Measurements from ENCODE around the gene FAM117A.

FAM117A gene

DNA sequence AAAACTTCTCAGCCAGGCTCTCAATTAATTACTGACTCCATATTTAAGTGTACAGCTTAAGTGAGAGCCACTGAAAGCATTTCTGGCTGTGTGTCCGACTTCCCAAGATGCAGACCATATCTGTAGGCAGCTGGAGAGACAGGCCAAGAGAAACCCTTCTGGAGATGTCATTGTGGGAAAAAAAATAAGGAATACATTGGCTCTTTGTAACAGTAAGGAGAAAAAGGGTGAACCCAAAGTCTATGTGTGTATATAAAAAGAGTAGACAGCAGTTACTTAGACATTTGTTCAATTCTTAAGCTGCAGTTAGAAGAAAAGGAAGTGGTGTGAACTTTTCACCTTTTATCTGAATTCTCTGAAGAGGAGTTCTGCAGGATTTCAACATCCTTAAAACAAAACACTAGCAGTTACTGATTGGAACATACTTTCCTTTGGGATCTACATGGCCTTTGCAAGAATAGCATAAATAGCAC is 21.7 kb downstream of the FAM117A start:
- H3K4me3 ChIP-seq (ENCODE audit: low read depth in 1 of 2, low read length in 2 of 2) = peak overlapping the region in 1 of 2 experiments; percentile 46; a peak in 2 of 4 replicates
- TF ChIP-seq, protein P1, sequence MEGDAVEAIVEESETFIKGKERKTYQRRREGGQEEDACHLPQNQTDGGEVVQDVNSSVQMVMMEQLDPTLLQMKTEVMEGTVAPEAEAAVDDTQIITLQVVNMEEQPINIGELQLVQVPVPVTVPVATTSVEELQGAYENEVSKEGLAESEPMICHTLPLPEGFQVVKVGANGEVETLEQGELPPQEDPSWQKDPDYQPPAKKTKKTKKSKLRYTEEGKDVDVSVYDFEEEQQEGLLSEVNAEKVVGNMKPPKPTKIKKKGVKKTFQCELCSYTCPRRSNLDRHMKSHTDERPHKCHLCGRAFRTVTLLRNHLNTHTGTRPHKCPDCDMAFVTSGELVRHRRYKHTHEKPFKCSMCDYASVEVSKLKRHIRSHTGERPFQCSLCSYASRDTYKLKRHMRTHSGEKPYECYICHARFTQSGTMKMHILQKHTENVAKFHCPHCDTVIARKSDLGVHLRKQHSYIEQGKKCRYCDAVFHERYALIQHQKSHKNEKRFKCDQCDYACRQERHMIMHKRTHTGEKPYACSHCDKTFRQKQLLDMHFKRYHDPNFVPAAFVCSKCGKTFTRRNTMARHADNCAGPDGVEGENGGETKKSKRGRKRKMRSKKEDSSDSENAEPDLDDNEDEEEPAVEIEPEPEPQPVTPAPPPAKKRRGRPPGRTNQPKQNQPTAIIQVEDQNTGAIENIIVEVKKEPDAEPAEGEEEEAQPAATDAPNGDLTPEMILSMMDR (IDR thresholded peaks at IDR 0.05; ENCODE audit: borderline replicate concordance, extremely low read depth, low read length, poor library complexity, severe bottlenecking) = no peak
- TF ChIP-seq EZH2 (IDR thresholded peaks at IDR 0.05; ENCODE audit: borderline replicate concordance, low read depth, low read length, severe bottlenecking) = no peak
- H3K4me2 ChIP-seq (ENCODE audit: insufficient read depth, low read length) = peak overlapping the region; percentile 56
- peaks cover 3% of the 10 kb centered on the region; the same call in 1 of the 2 replicates for H4K20me1 ChIP-seq (ENCODE audit: insufficient read depth, low read length)
- H3K79me2 ChIP-seq (ENCODE audit: insufficient read depth, low read length) = peaks cover 70% of the 10 kb centered on the region
- ATAC-seq (ENCODE audit: insufficient read depth, low read depth) (peak; percentile 16; the same call in 1 of the 3 replicates), DNase-seq (peak; percentile 22)
- H3K27ac ChIP-seq (ENCODE audit: low read length) = peak overlapping the region; percentile 91
- H3K36me3 ChIP-seq (ENCODE audit: insufficient read depth, low read length) = no peaks in the 10 kb centered on the region
- H3K4me1 ChIP-seq (ENCODE audit: insufficient read depth, low read length) = peaks cover 87% of the 10 kb centered on the region
- no peaks in the 10 kb centered on the region for H3K9me3 ChIP-seq (ENCODE audit: insufficient read depth, low read length, severe bottlenecking)
- no peak overlapping the region for H2AFZ ChIP-seq (ENCODE audit: low read depth, low read length)
- no peaks in the 10 kb centered on the region for H3K27me3 ChIP-seq (ENCODE audit: insufficient read depth, low read length, poor library complexity)
- H3K9ac ChIP-seq (ENCODE audit: low read depth, low read length) = peak overlapping the region; percentile 63

DNA sequence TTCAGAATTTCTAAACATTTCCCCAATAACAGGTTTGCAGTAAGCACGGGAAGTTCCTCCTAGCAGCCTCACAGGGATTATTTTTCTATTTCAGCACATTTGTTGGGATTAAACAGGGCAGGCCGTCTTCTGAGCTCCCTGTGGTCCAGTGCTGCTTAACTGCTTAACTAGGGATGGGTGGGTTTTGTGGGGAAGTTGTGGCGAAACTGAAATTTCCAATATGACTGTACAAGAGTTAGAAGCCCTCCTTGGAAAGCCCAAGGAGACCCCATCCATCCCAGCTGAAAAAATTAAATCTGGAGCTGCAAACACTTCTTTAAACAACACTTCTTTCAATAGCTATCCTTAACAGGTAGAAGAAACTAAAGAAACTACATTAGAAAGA is 22.2 kb downstream of the FAM117A start:
- ATAC-seq (ENCODE audit: insufficient read depth, low read depth) = no peak
- peak overlapping the region in 1 of 2 experiments; percentile 46; a peak in 2 of 4 replicates for H3K4me3 ChIP-seq (ENCODE audit: low read depth in 1 of 2, low read length in 2 of 2)
- H3K36me3 ChIP-seq (ENCODE audit: insufficient read depth, low read length) = no peaks in the 10 kb centered on the region
- peaks cover 82% of the 10 kb centered on the region for H3K4me1 ChIP-seq (ENCODE audit: insufficient read depth, low read length)
- no peak overlapping the region for H2AFZ ChIP-seq (ENCODE audit: low read depth, low read length)
- H3K9ac ChIP-seq (ENCODE audit: low read depth, low read length) = peak overlapping the region; percentile 63
- H3K27me3 ChIP-seq (ENCODE audit: insufficient read depth, low read length, poor library complexity) = no peaks in the 10 kb centered on the region
- H4K20me1 ChIP-seq (ENCODE audit: insufficient read depth, low read length) = no peaks in the 10 kb centered on the region
- DNase-seq = peak; percentile 14
- peak overlapping the region; percentile 91 for H3K27ac ChIP-seq (ENCODE audit: low read length)
- peaks cover 72% of the 10 kb centered on the region for H3K79me2 ChIP-seq (ENCODE audit: insufficient read depth, low read length)
- TF ChIP-seq, protein P1 (IDR thresholded peaks at IDR 0.05; ENCODE audit: borderline replicate concordance, extremely low read depth, low read length, poor library complexity, severe bottlenecking) = no peak
- no peak for TF ChIP-seq EZH2 (IDR thresholded peaks at IDR 0.05; ENCODE audit: borderline replicate concordance, low read depth, low read length, severe bottlenecking)
- H3K9me3 ChIP-seq (ENCODE audit: insufficient read depth, low read length, severe bottlenecking) = no peaks in the 10 kb centered on the region
- peak overlapping the region; percentile 56 for H3K4me2 ChIP-seq (ENCODE audit: insufficient read depth, low read length)

DNA sequence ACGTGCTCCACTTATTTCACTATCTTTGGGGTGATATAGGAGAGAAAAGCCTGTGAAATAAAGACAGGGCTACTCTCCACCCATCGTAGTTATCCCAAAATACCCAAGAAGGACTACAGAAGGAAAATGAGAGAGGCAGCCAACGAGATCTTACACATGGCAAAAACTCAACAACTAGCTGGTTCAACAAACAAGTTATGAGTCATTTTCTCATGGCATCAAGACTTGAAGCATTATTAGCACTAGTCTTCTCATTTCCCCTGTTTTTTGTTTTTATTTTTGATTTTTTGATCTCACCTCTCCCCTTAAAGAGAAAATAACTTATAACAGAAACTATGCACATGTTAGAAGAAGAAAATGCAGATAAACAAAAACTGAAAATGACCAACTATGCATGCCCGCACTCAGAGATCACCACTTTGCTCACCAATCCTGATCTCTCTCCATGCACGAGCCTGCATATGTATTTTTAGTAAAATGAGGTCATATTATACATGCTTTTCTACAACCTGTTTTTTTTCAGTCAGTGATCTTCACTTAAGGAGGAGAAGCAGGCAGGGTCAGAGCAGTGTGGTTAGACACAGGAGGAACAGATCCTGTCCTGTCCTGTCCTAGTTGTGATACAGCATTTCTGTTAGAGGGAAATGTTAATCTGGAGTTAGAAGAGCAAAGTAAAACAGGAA is 22.8 kb downstream of the FAM117A start:
- peaks cover 72% of the 10 kb centered on the region for H3K79me2 ChIP-seq (ENCODE audit: insufficient read depth, low read length)

More for the DNA sequence above, 22.8 kb downstream of the FAM117A start:
- Histone ChIP-seq H3K4me3 (ENCODE audit: low read depth in 1 of 2, low read length in 2 of 2) (peak overlapping the region in 1 of 2 experiments; percentile 46; a peak in 2 of 4 replicates), H3K4me2 (ENCODE audit: insufficient read depth, low read length) (peak overlapping the region; percentile 56), H3K4me1 (ENCODE audit: insufficient read depth, low read length) (peaks cover 76% of the 10 kb centered on the region), H3K9ac (ENCODE audit: low read depth, low read length) (peak overlapping the region; percentile 63), H3K27me3 (ENCODE audit: insufficient read depth, low read length, poor library complexity) (no peaks in the 10 kb centered on the region), H3K9me3 (ENCODE audit: insufficient read depth, low read length, severe bottlenecking) (no peaks in the 10 kb centered on the region), H3K27ac (ENCODE audit: low read length) (peak overlapping the region; percentile 91), H4K20me1 (ENCODE audit: insufficient read depth, low read length) (no peaks in the 10 kb centered on the region), H2AFZ (ENCODE audit: low read depth, low read length) (no peak overlapping the region), H3K36me3 (ENCODE audit: insufficient read depth, low read length) (no peaks in the 10 kb centered on the region)
- peak; percentile 36 for DNase-seq
- ATAC-seq (ENCODE audit: insufficient read depth, low read depth) = 0 out of 3 replicates have a peak, but pooled peaks have one; percentile 8
- TF ChIP-seq, protein P1 (IDR thresholded peaks at IDR 0.05; ENCODE audit: borderline replicate concordance, extremely low read depth, low read length, poor library complexity, severe bottlenecking) = no peak
- no peak for TF ChIP-seq EZH2 (IDR thresholded peaks at IDR 0.05; ENCODE audit: borderline replicate concordance, low read depth, low read length, severe bottlenecking)
